Stimulated activated CD8-positive, alpha-beta memory T cell treated with anti-CD3 and anti-CD28 coated beads, Interleukin-12 subunit alpha, Interleukin-12 subunit beta, amount 100 ng/mL, for 1 hour (primary cell): ENCODE results near the gene PATL2.
"Not testable (repeated sequence)": the region's sequence is repeated elsewhere in the genome, so short reads cannot be mapped to it uniquely, and the experiment has no call there.

ENCODE experiments used
- DNase-seq: peaks from one replicate; pipeline ENCODE4 v3.0.0-alpha.2; 2020; ENCODE audit warnings: low read depth

Gene PATL2

GRCh38 chr15:44690245-44690644 is 20.9 kb downstream of the PATL2 start:
- DNase-seq, result not testable (repeated sequence)

DNA sequence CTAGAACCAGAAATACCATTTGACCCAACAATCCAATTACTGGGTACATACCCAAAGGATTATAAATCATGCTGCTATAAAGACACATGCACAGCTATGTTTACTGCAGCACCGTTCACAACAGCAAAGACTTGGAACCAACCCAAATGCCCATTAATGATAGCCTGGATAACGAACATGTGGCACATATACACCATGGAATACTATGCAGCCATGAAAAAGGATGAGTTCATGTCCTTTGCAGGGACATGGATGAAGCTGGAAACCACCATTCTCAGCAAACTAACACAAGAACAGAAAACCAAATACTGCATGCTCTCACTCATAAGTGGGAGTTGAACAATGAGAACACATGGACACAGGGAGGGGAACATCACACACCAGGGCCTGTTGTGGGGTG is 21.8 kb downstream of the PATL2 start:
- DNase-seq, result not testable (repeated sequence)

- DNase-seq, result peak; percentile 56
Observed at GRCh38 chr15:44682809-44683682, 28.1 kb downstream of the PATL2 start.

GRCh38 chr15:44682211-44682610 is 28.9 kb downstream of the PATL2 start:
- DNase-seq, result no peak

GRCh38 chr15:44676676-44677075 is 34.4 kb downstream of the PATL2 start:
- DNase-seq, result no peak

DNA sequence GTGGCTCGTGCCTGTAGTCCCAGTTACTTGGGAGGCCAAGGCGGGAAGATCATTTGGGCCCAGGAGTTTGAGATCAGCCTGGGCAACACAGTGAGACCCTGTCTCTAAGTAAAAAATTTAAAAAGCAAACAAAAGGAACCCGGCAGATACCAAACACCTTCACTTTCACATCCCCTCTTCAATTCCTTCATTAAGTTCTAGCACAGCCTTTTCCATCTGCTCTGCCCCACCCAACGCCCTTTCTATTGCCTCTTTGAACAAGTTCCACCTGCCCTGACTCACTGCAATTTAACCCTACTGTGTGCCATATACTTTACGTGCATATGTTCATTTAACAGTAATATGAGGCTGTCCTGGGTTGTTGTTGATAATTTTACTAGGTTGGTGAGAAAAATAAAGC is 35.2 kb downstream of the PATL2 start:
- DNase-seq, result no peak

DNA sequence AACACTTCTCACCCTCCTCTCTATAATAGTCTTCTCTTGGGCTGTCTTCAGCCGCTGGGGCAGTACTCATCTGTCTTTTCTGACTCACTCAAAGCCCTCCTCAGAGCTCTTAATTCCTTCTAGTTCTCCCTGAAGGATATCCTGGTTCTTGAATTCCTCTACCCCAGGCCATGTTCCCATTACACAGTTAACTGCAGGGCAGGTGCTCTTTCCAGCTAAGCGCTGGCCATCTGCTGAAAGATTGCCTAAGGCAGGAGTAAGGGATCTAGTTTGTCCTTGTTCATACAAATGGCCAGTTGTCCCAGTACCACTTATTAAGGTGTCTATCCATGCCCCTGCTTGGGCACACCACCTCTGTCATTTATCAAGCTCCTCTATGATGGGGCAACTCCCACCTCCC is 37.5 kb downstream of the PATL2 start:
- DNase-seq, result no peak

DNA sequence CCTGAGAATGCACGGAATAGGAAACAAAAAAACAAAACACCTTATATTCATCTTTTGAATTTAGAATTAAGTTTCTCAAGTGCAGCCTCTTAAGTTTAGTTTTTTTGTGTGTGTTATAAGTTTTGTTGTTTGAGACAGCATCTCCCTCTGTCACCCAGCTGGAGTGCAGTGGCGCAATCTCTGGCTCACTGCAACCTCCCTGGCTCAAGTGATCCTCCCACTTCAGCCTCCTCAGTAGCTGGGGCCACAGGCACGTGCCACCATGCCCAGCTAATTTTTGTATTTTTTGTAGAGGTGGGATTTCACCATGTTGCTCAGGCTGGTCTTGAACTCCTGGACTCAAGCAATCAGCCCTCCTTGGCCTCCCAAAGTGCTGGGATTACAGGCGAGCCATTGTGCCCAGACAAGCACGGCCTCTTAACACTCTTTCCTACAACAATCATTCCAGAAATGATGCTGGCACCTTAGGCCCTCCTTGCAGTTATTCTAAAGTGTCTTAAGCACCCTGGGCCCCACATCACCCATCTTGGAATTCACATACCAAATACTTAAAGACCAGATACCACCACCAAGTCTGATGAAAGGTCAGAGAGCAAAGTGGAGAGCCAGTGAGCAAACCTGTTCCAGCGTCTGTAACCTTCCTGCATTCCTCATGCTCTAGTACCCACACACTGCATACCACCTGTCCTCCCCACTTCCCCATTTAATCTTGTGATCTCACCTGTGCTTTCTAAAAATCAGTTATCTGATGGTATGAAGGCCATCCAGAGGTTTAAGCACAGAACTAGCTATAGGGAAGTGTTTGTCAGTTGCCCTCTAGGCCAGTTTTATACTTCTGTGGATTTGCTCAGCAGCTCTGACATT is 40.8 kb downstream of the PATL2 start:
- no peak for DNase-seq

DNA sequence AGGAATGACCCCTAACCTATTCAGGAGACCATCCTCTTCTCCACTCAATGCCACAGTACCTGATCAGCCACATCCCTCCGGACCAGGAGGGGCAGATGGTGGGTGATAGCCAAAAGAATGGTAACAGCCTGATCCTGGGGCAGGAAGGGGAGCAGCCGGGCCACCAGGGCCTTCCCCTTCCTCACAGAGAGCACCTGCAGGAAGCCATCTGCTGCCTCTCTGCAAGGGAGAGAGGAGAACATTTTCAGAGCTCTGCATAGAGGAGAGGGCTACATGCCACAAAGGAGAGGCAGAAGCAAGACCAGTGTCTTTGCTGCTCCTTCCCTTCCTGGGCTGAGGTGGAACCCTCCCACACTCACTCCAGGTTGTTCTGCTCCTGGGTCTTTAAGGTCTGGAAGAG is 42.2 kb downstream of the PATL2 start:
- no peak for DNase-seq

DNA sequence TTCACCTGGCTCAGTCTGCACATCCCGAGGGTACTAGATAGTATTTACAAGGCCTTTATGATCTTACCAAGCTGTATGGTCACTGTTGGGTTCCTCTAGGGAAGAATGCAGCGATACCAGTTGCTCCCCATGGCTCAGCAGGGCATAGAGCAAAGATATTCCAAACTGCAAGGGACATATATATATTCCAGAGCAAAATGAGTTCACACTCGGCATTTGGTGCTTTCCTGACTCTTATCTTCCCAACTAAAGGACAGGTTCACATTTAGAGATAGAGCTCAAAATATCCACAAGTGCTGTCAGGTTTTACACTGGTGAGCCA is 44.1 kb downstream of the PATL2 start:
- no peak for DNase-seq

GRCh38 chr15:44666210-44667038 is 44.7 kb downstream of the PATL2 start:
- no peak for DNase-seq

- DNase-seq, result peak; percentile 94
Observed at GRCh38 chr15:44663410-44664308, 47.5 kb downstream of the PATL2 start, which contains the start of gene SPG11. TSS of gene SPG11 (minus strand) at chr15:44663662. CDS start at chr15:44663647, 15 bp downstream.

DNA sequence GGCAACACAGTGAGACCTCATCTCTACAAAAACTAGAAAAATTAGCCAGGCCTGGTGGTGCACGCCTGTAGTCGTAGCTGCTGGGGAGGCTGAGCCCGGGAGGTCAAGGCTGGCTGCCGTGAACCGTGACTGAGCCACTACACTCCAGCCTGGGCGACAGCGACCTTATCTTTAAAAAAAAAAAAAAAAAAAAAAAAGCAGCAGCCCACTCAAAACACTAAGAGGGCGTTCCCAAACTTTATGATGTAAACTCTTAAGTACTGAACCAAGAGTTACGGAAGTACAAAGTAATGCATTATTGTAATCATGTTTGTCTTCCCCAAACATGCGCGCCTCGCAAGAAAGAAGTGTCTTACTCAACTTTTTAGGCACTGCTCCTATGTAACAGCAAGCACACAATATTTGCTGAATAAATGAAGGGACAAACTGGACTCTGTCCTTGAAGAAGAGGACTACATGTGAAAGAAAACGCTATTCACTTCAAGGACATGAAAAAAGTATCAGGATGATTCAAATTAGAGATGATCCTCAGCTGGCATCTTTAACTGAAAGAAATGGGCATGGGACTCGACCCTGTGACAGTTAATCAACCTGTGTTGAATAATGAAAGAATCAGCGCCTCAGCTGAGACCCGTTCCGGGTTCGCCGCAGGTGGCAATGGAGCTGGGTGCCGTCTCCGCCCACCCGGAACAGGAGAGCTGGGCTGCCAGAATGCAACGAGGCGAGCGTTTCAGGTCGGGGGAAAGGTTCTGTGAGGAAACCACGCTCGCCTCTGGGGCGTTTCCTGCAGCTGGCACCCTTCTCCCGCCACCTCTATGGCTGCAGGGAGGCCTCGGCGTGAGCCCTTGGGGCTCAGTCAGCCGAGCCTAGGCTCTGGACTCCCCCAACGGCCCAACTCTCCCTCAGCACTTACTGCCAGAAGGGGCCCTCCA is 48.4 kb downstream of the PATL2 start:
- DNase-seq, result peak; percentile 70

- DNase-seq, result no peak
Observed at GRCh38 chr15:44661576-44661975, 49.5 kb downstream of the PATL2 start.

DNA sequence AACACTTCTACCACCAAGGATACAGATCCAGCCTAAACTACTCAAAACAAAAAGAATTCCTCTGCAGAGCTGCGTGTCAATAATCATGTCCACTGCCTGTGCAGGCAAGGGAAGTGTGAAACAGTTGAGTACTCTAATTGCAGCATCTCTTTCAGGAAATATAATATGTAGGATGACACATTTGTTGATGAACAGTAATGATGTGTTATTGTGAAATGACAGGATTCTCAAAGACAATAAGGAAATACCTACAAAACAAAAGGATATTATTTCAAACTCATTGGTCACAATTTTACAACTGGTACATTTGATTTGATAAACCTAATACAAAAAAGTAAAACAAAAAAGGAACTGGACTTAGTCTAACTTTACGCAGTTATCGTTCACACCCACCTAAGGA is 52.1 kb downstream of the PATL2 start:
- DNase-seq, result no peak

- DNase-seq, result no peak
Observed at GRCh38 chr15:44657378-44657777, 53.7 kb downstream of the PATL2 start.

DNA sequence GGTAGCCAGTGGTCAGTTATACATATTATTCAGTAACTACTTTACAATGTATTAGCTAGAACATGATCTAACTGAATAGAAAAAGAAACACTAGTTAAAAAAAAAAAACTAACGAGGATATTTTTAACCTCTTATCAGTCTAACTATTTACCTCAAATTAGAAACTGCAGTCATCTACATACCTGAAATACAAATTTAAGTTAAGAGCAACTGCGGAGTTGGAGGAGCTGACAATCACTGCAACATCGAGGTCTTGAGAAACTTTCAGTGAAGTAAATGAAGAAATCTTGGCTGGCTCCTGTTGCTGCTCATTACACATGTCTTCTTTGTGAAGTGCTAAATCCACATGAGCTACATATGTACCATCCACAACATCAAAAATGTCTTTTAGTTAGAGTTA is 54.2 kb downstream of the PATL2 start:
- DNase-seq, result no peak

DNA sequence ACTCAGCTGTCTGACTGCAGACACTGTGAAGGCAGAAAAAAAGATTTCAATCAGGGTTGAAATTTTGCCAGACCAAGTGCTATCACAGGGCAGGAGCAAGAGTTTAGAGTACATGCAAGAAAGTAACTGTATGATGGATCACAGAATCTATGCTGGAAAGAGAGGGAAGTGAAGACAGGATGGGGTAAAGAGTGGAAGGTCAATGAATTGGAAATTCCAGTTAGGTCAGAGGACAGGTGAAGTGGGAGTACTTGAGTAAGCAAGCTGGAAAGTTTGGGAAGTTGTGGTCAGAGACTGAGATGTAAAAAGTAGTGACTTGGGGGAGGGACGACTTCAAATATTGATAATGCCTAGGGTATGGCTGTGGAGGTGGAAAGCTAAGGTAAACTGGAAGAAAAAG is 54.8 kb downstream of the PATL2 start:
- DNase-seq, result no peak

DNA sequence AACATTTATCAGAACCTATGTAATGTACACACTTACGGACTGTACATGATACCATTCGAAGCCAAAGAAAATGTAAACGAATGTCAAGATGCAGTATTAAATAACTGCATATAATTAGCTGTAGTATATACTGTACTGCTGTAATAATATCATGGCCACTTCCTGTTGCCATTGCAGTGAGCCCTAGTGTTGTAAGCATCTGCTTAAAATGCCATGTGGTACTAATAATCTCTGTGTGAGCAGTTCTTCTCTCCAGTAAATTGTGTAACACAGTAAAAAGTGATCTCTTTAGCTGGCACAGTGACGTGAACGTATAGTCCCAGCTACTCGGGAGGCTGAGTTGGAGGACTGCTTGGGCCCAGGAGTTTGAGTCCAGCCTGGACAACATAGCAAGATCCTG is 56.3 kb downstream of the PATL2 start:
- DNase-seq, result no peak

DNA sequence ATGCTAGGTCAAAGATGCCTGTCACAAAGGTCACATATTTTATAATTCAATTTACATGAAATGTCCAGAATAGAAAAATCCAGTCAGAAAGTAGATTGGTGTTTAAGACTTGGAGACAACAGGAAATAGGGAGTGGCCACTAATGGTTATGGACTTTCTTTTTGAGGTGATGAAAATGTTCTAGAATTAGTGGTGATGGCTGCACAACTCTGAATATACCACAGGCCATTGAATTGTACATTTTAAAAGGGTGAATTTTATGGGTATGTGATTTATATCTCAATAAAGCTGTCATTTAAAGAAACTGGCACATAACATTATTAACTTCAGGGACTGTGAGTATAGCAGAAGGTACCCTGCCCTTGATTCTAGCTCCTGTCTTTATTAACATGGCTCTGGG is 63.5 kb downstream of the PATL2 start:
- DNase-seq, result no peak
